ENCODE results near the gene SNRNP70.

DNA sequence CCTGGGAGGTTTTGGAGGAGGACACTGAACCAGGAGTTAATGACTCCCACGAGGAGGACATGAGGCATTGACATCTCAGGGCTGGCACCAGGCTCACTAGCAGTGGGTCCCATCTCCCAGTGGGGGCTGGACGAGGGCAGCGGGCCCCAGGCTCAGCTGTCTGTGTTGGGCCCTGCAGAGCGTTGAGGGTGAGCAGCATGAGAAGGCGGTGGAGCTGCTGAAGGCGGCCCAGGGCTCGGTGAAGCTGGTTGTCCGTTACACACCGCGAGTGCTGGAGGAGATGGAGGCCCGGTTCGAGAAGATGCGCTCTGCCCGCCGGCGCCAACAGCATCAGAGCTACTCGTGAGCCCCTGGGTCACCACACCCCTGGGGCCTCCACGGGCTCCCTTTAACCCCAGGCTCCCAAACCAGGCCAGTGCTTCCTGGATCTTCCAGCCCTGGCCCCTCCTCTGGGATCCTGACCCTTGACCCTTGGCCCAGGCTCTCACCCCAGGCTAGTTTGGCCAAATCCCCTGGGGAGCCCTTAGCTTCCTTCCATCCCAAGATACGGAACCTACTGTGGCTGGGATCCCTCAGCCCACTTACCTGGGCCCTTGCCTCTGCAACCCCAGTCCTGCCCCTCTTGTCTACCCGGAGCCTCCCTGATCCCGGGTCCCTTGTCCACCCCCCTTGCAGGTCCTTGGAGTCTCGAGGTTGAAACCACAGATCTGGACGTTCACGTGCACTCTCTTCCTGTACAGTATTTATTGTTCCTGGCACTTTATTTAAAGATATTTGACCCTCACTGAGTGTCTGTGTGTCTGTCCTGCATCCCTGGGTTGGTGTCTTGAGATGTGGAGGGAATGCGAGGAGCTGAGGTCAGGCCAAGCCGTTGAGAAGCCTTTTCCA, 32.7 kb downstream of the SNRNP70 start:
- TF ChIP-seq, protein P1, sequence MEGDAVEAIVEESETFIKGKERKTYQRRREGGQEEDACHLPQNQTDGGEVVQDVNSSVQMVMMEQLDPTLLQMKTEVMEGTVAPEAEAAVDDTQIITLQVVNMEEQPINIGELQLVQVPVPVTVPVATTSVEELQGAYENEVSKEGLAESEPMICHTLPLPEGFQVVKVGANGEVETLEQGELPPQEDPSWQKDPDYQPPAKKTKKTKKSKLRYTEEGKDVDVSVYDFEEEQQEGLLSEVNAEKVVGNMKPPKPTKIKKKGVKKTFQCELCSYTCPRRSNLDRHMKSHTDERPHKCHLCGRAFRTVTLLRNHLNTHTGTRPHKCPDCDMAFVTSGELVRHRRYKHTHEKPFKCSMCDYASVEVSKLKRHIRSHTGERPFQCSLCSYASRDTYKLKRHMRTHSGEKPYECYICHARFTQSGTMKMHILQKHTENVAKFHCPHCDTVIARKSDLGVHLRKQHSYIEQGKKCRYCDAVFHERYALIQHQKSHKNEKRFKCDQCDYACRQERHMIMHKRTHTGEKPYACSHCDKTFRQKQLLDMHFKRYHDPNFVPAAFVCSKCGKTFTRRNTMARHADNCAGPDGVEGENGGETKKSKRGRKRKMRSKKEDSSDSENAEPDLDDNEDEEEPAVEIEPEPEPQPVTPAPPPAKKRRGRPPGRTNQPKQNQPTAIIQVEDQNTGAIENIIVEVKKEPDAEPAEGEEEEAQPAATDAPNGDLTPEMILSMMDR (IDR thresholded peaks at IDR 0.05), result no peak
- TF ChIP-seq POLR2A (IDR thresholded peaks at IDR 0.05), result no peak
- TF ChIP-seq POLR2AphosphoS5 (IDR thresholded peaks at IDR 0.05), result no peak
